Smooth muscle cell of the brain vasculature (primary cell): Measurements from ENCODE around the gene MYMK.
A peak's percentile ranks its signal among the peaks of the same experiment; 100 is the strongest.

Source experiments
- DNase-seq: peaks from one replicate; pipeline ENCODE4 v3.0.0-alpha.2; 2012; ENCODE audit warnings: low read depth, low spot score

Gene MYMK

DNA sequence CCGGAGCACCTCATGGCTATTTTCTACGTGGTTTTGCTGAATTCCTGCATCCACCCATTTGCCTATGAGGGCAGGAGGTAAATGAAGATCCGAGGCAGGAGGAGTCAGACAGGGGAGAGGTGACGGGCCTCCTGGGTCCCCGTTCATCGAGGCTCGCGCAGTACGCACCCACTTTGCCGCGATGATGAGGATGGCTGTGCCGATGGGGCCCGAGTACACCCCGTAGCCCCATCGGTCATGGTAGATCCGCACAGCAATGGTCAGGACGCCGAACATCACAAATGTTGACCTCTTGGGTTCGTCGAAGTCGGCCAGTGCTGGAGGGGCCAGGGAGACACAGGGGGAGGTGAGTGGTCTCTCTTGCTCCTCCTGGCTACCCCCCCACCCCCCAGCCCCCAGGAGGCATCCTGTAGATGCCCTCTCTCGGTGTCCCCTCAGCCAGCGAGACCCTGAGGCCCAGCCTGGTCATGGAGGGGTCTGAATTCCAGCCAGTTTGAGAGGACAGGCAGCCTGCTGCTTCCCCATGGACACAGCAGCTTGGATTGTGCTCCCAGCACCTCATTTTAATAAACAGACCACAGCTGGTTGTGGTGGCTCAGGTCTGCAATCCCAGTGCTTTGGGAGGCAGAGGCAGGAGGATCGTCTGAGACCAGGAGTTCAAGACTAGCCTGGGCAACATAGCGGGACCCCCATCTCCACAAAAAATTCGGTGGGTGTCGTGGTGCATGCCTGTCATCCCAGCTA is 5.9 kb downstream of the MYMK start:
- no peak for DNase-seq

DNA sequence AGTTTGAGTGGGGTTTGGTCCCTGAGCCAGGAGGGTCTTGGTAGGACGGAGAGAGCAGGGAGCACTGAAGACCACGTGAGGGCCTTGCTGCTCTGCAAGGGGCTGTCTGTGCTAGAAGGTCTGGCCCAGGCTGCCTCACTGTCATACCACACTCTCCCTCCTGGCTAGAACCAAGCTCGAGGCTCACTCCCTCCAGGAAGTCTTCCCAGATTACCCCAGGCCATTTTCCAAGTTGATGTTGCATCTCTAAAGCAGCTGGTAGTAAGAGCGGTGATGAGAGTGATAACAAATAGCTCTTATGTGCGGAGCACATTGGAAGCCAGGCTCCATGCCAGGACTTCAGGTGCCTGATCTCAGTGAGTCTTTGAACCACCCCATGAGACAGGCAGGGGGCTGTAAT is 6.6 kb downstream of the MYMK start:
- DNase-seq = no peak

DNA sequence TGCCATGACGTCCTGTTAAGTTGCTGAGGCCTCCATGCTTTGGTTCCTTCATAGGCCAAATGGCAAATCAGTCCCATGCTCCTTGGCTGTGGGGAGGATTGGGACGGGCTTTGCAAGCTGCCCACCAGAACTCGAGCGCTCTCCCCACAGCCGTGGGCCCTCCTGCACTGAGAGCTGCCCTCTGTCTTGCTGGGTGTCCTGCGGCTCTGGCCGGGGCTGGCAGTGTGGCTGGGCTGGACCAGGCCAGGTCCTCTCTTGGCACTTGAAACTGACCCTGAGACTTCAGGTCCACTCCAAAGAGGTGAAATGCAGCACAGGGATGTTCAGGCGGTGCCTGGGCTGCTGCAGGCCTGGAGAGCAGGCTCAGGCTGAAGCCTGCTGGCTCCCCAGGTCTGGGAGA is 7.0 kb downstream of the MYMK start:
- no peak for DNase-seq

DNA sequence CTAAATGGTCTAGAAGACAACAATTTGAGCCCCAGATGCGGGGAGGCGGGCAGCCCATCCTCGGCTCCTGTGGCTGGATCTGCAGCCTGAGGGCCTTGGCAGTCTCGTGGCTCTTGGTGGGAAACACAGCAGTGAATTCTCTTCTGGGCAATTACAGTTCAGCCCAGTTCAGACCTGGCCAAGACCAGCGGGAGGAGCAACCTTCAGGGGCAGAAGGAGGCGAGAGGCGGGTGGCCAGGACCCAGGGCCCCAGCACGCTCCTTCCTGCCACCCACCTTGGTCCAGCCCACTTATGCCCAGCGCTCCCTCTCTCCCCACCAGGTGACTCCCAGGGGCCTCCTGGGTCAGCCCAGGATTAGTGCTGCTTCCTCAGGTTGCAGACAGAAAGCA is 7.8 kb downstream of the MYMK start:
- DNase-seq = no peak

GRCh38 chr9:133516256-133516960 is 8.4 kb downstream of the MYMK start:
- DNase-seq = no peak

GRCh38 chr9:133515615-133516255 is 9.0 kb downstream of the MYMK start:
- no peak for DNase-seq

DNA sequence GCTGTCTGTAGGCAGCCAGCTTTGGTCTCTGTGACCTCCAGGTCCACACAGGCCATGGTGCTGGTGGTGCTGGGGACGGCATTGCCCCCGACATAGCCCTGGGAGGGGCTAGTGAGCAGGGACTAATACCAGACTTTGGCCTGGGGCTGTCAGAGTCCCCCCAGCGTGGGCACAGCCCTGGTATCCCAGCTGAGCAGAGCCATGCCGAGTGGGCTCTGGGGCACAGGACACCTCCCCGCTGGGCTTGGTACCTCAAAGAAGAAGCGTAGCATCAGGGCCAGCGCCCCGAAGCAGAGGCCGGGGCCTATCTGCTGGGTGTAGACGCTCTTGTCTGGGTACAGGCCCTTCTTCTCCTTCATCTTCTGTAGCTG is 9.5 kb downstream of the MYMK start:
- DNase-seq = no peak

- DNase-seq = no peak
These were observed 10.1 kb downstream of the MYMK start for GRCh38 chr9:133514460-133515239.

- DNase-seq = no peak
These were observed 11.3 kb downstream of the MYMK start for GRCh38 chr9:133513214-133514100.

DNA sequence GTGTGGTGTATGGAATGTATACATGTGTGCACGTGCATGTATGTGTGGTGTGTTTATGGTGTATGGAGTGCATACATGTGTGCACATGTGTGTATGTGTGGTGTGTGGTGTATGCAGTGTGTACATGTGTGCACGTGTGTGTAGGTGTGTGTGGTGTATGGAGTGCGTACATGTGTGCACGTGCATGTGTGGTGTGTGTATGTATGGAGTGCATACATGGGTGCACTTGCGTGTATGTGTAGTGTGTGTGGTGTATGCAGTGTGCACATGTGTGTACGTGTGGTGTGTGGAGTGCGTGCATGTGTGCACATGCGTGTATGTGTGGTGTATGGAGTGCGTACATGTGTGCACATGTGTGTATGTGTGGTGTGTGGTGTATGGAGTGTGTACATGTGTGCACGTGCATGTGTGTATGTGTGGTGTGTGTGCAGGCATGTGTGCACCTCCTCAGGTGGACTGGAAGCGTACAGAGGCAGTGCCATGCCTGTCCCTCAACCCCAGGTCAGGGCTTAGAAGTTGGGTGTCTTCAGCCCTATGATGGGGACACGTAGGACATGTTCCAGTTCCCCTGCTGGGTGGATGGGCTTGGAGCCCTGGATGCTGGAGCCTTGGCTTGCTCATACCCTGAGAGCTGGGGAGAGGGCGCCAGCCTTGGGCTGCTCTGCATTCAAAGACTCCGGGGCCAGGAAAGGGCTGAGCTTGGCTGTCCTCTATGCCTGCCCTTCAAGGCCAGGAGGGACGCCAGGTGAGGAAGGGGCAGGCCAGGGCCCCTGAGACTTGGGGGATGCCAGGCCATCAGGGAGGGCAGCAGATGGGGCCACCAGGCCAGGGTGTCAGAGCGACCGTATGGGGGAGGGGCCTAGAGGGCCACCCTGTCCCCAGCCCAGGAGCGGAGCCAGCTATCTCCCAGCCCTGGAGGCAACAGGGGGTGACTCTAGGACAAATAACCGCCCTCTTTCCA is 12.2 kb downstream of the MYMK start:
- no peak for DNase-seq

- no peak for DNase-seq
These were observed 13.2 kb downstream of the MYMK start for GRCh38 chr9:133511607-133512006.

GRCh38 chr9:133510926-133511505 is 13.7 kb downstream of the MYMK start:
- no peak for DNase-seq

- no peak for DNase-seq
These were observed 15.3 kb downstream of the MYMK start for GRCh38 chr9:133509179-133510083.

DNA sequence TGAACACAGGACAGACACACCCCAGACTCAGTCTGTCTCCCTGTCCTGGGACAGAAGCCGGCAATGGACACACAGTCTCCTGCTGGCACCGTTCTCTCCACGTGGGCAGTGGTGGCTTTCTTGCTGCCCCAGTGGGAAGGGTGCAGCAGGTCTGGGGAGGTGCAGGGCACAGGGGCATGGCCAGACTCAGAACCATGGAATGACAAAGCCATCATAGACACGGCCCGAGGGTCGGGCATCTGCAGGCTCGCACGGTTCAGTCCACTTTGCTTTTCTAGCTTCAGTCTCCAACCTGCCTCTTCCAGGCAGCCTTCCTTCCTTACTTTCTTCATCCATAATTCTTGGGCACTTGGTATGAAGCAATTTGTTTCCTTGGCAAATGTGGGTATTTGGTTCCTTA is 16.7 kb downstream of the MYMK start:
- DNase-seq = no peak

DNA sequence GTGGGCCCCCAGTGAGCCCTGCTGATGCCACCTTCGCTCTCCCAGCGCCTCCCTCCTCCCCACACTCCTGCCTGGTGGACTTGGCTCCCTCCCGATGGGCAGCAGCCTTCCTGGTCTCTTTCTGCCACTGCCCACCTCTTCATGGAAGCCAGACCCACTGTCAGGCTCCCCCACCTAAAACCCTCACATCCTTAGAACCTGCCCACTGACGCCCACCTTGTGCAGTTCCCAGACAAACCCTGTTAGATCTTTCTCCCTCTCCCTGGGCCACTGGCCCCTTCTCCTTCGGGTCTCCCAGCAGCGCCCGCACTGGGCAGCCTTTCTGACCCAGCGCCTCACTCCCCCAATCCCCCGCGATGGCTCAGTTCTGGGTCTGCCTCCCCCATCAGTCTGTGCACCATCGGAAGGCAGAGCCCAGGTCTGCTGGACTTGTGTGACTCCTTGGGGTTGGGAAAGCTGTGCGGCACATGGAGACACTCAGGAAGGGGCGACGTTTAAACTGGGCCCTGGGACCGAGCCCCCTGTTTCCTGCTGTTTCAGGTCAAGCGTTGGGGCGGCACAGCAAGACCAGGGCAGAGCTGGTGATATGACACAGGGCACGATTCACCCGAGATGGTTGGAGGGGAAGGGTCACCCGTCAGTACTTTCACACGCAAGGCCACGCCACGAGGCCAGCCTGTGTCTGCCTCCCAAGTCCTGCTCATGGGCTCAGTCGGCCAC is 17.4 kb downstream of the MYMK start:
- DNase-seq = no peak

DNA sequence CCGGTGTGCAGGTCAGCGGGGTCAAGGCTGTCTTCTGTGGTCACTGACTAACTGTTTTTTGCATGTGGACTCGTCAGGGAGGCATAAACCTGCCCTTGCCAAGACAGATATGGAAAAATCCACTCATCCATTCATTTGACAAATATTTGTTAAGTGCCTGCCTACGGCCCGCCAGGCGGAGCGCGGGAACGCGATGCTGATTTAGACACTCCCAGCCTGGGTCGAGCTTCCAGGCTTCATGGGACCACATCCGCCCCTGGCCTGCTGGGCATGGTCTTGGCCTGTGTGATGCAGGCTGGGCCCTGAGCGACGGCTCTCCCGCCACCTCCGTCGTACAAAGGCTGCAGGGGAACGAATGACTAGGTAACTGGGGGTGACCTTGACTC is 18.1 kb downstream of the MYMK start:
- no peak for DNase-seq

DNA sequence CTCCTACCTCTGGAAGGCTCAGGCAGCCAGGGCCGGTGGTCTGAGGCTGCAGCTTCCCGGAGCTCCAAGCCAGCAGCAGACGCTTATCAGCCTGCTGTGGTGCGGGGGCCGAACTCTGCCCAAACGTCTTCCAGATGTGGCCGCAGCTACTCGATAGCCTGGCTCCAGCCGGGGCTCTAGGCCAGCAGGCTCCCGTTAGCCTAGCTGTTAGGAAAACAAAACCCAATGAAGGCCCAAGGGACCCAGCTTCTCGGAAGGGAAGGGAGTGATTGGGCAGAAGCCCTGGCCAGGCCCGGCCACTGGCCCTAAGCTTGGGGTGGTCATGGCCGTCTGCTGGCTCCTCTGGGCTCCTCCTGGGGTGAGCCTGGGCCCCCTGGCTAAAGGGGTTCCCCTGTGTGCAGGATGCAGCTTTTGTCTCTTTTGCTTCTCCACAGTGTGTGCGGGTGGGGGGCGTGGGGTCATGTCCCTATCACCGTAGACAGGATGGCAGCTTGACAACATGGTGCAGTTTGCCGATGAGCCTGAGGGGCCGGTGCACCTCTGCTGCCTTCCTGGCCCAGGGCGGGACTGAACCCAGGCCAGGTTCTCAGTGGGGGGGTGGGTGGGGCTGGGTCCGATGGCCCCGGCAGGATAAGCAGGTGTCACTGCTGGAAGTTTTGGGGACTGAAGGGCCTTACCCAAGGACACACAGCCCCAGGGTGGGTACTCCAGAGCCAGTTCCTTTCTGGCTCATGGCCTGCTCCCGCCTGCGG is 18.7 kb downstream of the MYMK start:
- peak; percentile 17 for DNase-seq
